Heart left ventricle (tissue), 16 donors: ENCODE results near the gene PTPRU. TPM values are rescaled to one million over a fixed set of nuclear protein-coding genes. Genes with fewer than 3 reads are reported as not detected.
"Not testable (repeated sequence)": the region's sequence is repeated elsewhere in the genome, so short reads cannot be mapped to it uniquely, and the experiment has no call there.

ENCODE experiments used
- ATAC-seq, 4 donors: fragments of 200-7000 bp; cut with Tn5 transposase; one replicate each; pipeline ENCODE4 v1.9.1; 2020 to 2022; ENCODE audit warnings: moderate library complexity in 4 of 4, mild to moderate bottlenecking in 3 of 4, moderate number of reproducible peaks in 1 of 4
- DNase-seq, 5 donors: peaks; one replicate each; pipeline ENCODE4 v3.0.0-alpha.2; 2020
- H3K27ac ChIP-seq, 12 donors: fragments of 200-600 bp; sonication (generic) in 4 of 12; one replicate each; pipeline versions ENCODE4 v1.5.0 to v1.8.0; 2016 to 2022; ENCODE audit warnings: mild to moderate bottlenecking in 2 of 12
- H3K27me3 ChIP-seq, 9 donors: fragments of 200-600 bp; sonication (generic) in 2 of 9; one replicate each; pipeline versions ENCODE4 v1.5.1 to v1.8.0; 2016 to 2022; ENCODE audit warnings: mild to moderate bottlenecking in 3 of 9
- H3K36me3 ChIP-seq, 9 donors: fragments of 200-600 bp; sonication (generic) in 2 of 9; one replicate each; pipeline versions ENCODE4 v1.5.0 to v1.8.0; 2018 to 2022; ENCODE audit warnings: mild to moderate bottlenecking in 2 of 9
- H3K4me1 ChIP-seq, 12 donors: fragments of 200-600 bp; sonication (generic) in 4 of 12; one replicate each; pipeline versions ENCODE4 v1.5.0 to v1.8.0; 2016 to 2022; ENCODE audit warnings: mild to moderate bottlenecking in 3 of 12
- H3K4me3 ChIP-seq, 12 donors: fragments of 200-600 bp; sonication (generic) in 4 of 12; one replicate each; pipeline versions ENCODE4 v1.5.0 to v1.8.0; 2017 to 2022; ENCODE audit warnings: mild to moderate bottlenecking in 9 of 12, moderate library complexity in 4 of 12
- H3K9me3 ChIP-seq, 12 donors: fragments of 200-600 bp; sonication (generic) in 4 of 12; one replicate each; pipeline versions ENCODE4 v1.5.0 to v1.8.0; 2016 to 2022; ENCODE audit warnings: mild to moderate bottlenecking in 1 of 12
- POLR2A ChIP-seq, 2 donors: fragments of 450-650 bp; IDR thresholded peaks; one replicate each; pipeline ENCODE4 v1.6.1; 2017; ENCODE audit warnings: antibody characterized with exemption in 2 of 2, mild to moderate bottlenecking in 2 of 2, moderate library complexity in 2 of 2
- WGBS, 4 donors: extraction: QIAGEN DNeasy Blood & Tissue Kit in 2 of 4; methylation state at CpG; one replicate each; pipeline versions ENCODE4 v1.1.5 to v1.1.7; 2013 to 2018; 5-methylcytosine and 5-hydroxymethylcytosine counted together
- intact Hi-C, 10 donors: fragments of 100-400 bp; cut with DNase I; formaldehyde crosslinking; loops; one replicate each; pipeline versions ENCODE4 v1.11.1 to v1.14.2; 2022
- polyA plus RNA-seq, 2 donors: library from polyadenylated mRNA; stranded (reverse); fragments of 200-250 nt; gene quantifications; one replicate each; pipeline ENCODE4 v1.2.3, GENCODE V29; 2013
- total RNA-seq, 9 donors: library from RNA; depleted of rRNA in 2 of 9; stranded (reverse); fragments of >200 nt in 2 of 9; fragmentation: NEBNext Ultra II Directional in 3 of 9; extraction: Animal tissue kit (Norgen Biotek cat#: 25700) in 3 of 9; gene quantifications; one replicate each; pipeline versions ENCODE4 v1.1.0 to v1.2.4, GENCODE V29; 2016 to 2023
- TF ChIP-seq, protein P1 (sequence below), 12 donors: fragments of 200-600 bp; sonication (generic) in 4 of 12; IDR thresholded peaks; one replicate each; pipeline versions ENCODE4 v1.5.0 to v1.8.0; 2018 to 2022; ENCODE audit warnings: antibody characterized with exemption in 12 of 12, mild to moderate bottlenecking in 5 of 12
- donor health status: ischemic (EF 13 %, LVEDD 7.1; RV severe dilation, severe dysfunction).
- donor health status: healthy with polysubstance abuse.
- donor health status: DM: no; HTN: yes; CAD: no.
- donor health status: DM: no; HTN: no; CAD: no.
- donor health status: ischemic (EF 25% LVEDD 6.9; RV normal size, moderate dysfunction).
- donor health status: ischemic (EF 25% LVEDD 5.7; RV mildly dilated, moderate dysfunction).
- donor health status: healthy.
- donor health status: DM: yes; HTN: yes; CAD: no.
- donor health status: ischemic (EF 35%, LVEDD 5.7; RV mildly dilated, moderate dysfunction).
- donor health status: nonischemic (EF 11% LVEDD 7.7; RV severe dilation, severe dysfunction).
- donor health status: DM: yes; HTN: yes; CAD: no.
- donor health status: PGD.
- donor health status: ischemic (EF 29% LVEDD 5.4; RV normal size, mild dysfunction).
- donor health status: nonischemic (EF 23%, LVEDD 6.1; RV moderate dilation, normal function).

Gene PTPRU
- total and polyA plus RNA-seq, 11 donors: 7.1 to 59.9 (median 16.2) TPM

DNA sequence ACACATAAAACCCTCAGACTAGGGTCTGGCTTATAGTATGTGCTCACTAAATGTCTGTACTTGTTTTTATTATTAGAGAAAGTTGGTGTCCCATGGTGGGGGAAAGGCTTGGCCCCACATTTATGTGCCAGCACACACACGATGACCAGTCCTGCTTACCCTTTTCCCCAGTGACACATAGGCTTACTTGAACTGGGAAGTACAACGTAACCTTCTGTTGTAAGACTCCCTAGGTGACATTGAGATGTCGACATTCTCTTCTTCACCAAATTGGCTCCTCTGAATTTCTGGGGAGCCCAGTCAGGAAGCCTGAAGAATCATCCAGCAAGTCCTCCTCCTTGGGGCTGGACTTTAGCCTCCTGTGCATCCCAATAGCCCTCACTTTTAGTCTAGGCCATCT, 3.9 kb upstream of the PTPRU start:
- Histone ChIP-seq H3K9me3 (no peaks in the 10 kb centered on the region), H3K4me1 (peaks cover 0 to 36% (median 21%) of the 10 kb centered on the region in 12 donors), H3K27me3 (peaks cover 0 to 13% (median 0%) of the 10 kb centered on the region in 9 donors), H3K4me3 (no peak overlapping the region), H3K36me3 (peaks cover 0 to 4% (median 0%) of the 10 kb centered on the region in 9 donors), H3K27ac (no peak overlapping the region)
- DNase-seq (no peak), ATAC-seq (no peak)
- 82 to 90% (median 85%) methylated on average over 3 of the region's 3 CpGs for WGBS, 4 donors
- intact Hi-C loops: loop anchor here in 6 of 10 donors (5.0 to 10.0 kb wide), 8 partner anchors 192 to 1485 kb away; no protein-coding TSS in a partner anchor
- TF ChIP-seq, protein P1, sequence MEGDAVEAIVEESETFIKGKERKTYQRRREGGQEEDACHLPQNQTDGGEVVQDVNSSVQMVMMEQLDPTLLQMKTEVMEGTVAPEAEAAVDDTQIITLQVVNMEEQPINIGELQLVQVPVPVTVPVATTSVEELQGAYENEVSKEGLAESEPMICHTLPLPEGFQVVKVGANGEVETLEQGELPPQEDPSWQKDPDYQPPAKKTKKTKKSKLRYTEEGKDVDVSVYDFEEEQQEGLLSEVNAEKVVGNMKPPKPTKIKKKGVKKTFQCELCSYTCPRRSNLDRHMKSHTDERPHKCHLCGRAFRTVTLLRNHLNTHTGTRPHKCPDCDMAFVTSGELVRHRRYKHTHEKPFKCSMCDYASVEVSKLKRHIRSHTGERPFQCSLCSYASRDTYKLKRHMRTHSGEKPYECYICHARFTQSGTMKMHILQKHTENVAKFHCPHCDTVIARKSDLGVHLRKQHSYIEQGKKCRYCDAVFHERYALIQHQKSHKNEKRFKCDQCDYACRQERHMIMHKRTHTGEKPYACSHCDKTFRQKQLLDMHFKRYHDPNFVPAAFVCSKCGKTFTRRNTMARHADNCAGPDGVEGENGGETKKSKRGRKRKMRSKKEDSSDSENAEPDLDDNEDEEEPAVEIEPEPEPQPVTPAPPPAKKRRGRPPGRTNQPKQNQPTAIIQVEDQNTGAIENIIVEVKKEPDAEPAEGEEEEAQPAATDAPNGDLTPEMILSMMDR (IDR thresholded peaks at IDR 0.05): no peak
- TF ChIP-seq POLR2A (IDR thresholded peaks at IDR 0.05): no peak

DNA sequence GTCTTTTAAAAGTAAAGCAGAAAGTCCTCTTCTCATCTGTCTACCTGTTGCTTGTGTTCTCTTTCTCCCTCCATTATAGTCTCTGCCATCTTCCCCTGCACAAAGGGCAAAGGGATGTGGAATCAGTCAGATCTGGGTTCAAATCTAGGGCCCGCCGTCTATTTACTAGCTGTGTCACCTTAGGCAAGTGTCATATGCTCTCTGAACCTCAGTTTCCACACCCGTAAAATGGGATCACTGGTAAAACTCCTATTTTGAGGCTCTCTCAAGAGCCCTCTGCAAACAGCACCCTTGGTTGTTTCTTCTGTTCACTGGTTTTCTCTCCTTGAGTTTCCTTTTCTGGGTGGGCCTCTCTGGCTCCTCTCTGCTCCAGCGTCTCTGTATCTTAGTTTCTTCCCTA, 2.6 kb upstream of the PTPRU start:
- H3K4me1 ChIP-seq: peaks cover 0 to 46% (median 25%) of the 10 kb centered on the region in 12 donors
- peaks cover 0 to 22% (median 0%) of the 10 kb centered on the region in 9 donors for H3K27me3 ChIP-seq
- ATAC-seq (no peak), DNase-seq (no peak)
- no peak overlapping the region for H3K4me3 ChIP-seq
- intact Hi-C loops: loop anchor here in 6 of 10 donors (5.0 to 10.0 kb wide), 8 partner anchors 191 to 1484 kb away; no protein-coding TSS in a partner anchor
- no peak overlapping the region for H3K27ac ChIP-seq
- no peaks in the 10 kb centered on the region for H3K9me3 ChIP-seq
- H3K36me3 ChIP-seq: no peaks in the 10 kb centered on the region
- TF ChIP-seq, protein P1 (IDR thresholded peaks at IDR 0.05): no peak
- no peak for TF ChIP-seq POLR2A (IDR thresholded peaks at IDR 0.05)
- 89 to 92% (median 91%) methylated on average over 4 of the region's 4 CpGs for WGBS, 4 donors

DNA sequence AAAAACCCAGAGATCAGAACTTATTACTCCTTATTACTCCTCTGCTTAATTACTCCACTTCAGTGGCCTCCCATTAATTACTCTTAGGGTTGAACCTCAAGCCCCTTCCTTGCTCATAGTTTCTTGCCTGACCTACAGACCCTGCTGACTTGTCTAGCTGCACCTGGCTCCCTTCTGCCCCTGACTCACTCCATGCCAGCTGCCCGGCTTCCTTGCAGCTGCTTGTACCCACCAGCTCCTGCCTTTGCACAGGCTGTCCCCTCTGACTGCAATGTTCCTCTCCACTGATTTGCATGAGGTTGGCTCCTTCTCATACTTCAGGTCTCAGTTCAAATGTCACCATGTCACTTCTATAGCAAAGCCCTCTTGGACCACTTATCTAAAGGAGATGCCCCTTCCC, 1.9 kb upstream of the PTPRU start:
- ATAC-seq: no peak
- Histone ChIP-seq H3K9me3 (no peaks in the 10 kb centered on the region), H3K4me1 (peaks cover 0 to 43% (median 24%) of the 10 kb centered on the region in 12 donors), H3K36me3 (no peaks in the 10 kb centered on the region), H3K27ac (no peak overlapping the region), H3K27me3 (peaks cover 0 to 30% (median 0%) of the 10 kb centered on the region in 9 donors), H3K4me3 (no peak overlapping the region)
- intact Hi-C loops: loop anchor here in 6 of 10 donors (5.0 to 10.0 kb wide), 8 partner anchors 190 to 1483 kb away; no protein-coding TSS in a partner anchor
- WGBS, 4 donors: 76 to 100% (median 83%) methylated on average over 1 of the region's 1 CpG
- no peak for TF ChIP-seq POLR2A (IDR thresholded peaks at IDR 0.05)
- TF ChIP-seq, protein P1 (IDR thresholded peaks at IDR 0.05): no peak
- no peak for DNase-seq

DNA sequence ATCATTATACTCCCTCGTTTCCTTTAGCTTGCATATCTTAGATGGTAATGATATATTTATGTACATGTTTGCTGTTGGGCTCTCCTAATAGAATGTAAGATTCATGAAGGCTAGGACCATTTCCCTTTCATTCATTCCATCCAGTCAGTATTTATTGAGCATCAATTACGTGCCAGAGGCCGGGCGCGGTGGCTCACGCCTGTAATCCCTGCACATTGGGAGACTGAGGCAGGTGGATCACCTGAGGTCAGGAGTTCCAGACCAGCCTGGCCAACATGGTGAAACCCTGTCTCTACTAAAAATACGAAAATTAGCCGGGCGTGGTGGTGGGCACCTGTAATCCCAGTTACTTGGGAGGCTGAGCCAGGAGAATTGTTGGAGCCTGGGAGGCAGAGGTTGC, 1.4 kb upstream of the PTPRU start:
- not testable (repeated sequence) for H3K36me3 ChIP-seq, H3K4me3 ChIP-seq, H3K27ac ChIP-seq, ATAC-seq, DNase-seq, H3K9me3 ChIP-seq
- intact Hi-C loops: loop anchor here (5.0 to 10.0 kb wide), 16 partner anchors 107 to 1482 kb away; no protein-coding TSS in a partner anchor
- Histone ChIP-seq H3K4me1 (peaks cover 0 to 39% (median 20%) of the 10 kb centered on the region in 12 donors), H3K27me3 (peaks cover 0 to 30% (median 0%) of the 10 kb centered on the region in 9 donors)
- WGBS, 4 donors: 87 to 88% (median 88%) methylated on average over 9 of the region's 9 CpGs
